Left renal pelvis (tissue), 4 donors: ENCODE results near the gene ALOX5. TPM values are rescaled to one million over a fixed set of nuclear protein-coding genes. Genes with fewer than 3 reads are reported as not detected.
"Not testable (repeated sequence)": the region's sequence is repeated elsewhere in the genome, so short reads cannot be mapped to it uniquely, and the experiment has no call there.

Source experiments
- DNase-seq, 4 donors: peaks; one replicate each; pipeline ENCODE4 v3.0.0-alpha.2; 2013; ENCODE audit warnings: low read depth in 4 of 4, low spot score in 3 of 4
- polyA plus RNA-seq, 4 donors: library from polyadenylated mRNA; unstranded; fragments of 120-200 nt; gene quantifications; one replicate each; pipeline ENCODE4 v1.2.1, GENCODE V29; 2013; ENCODE audit not compliant: insufficient read length in 4 of 4

Gene ALOX5
- 1 to 10 TPM; 2.0 to 7.7 (median 4.6) TPM for polyA plus RNA-seq

- no peak for DNase-seq
Measured at GRCh38 chr10:45373576-45374349, at the start of gene ALOX5. Gene ALOX5 (plus strand): TSS chr10:45374216. CDS start chr10:45374280, 64 bp downstream.

GRCh38 chr10:45325116-45325515 is 48.9 kb upstream of the ALOX5 start:
- DNase-seq: no peak

GRCh38 chr10:45326864-45327263 is 47.2 kb upstream of the ALOX5 start:
- DNase-seq: not testable (repeated sequence)

GRCh38 chr10:45331824-45332223 is 42.2 kb upstream of the ALOX5 start:
- not testable (repeated sequence) for DNase-seq

- no peak for DNase-seq
Measured at GRCh38 chr10:45339894-45340293, 34.1 kb upstream of the ALOX5 start.

GRCh38 chr10:45340420-45340819 is 33.6 kb upstream of the ALOX5 start:
- DNase-seq: not testable (repeated sequence)

- not testable (repeated sequence) for DNase-seq
Measured at GRCh38 chr10:45346652-45347335, 27.2 kb upstream of the ALOX5 start.

- not testable (repeated sequence) for DNase-seq
Measured at GRCh38 chr10:45347464-45347863, 26.6 kb upstream of the ALOX5 start.

- DNase-seq: not testable (repeated sequence)
Measured at GRCh38 chr10:45348196-45348765, 25.7 kb upstream of the ALOX5 start.

GRCh38 chr10:45353186-45353585 is 20.8 kb upstream of the ALOX5 start:
- DNase-seq: no peak

- no peak for DNase-seq
Measured at GRCh38 chr10:45354261-45354660, 19.8 kb upstream of the ALOX5 start.

- no peak for DNase-seq
Measured at GRCh38 chr10:45355494-45355893, 18.5 kb upstream of the ALOX5 start.

- DNase-seq: not testable (repeated sequence)
Measured at GRCh38 chr10:45358961-45359360, 15.1 kb upstream of the ALOX5 start.

GRCh38 chr10:45361983-45362799 is 11.8 kb upstream of the ALOX5 start:
- not testable (repeated sequence) for DNase-seq

GRCh38 chr10:45367643-45368042 is 6.4 kb upstream of the ALOX5 start:
- not testable (repeated sequence) for DNase-seq

- no peak for DNase-seq
Measured at GRCh38 chr10:45368181-45368580, 5.8 kb upstream of the ALOX5 start.

- DNase-seq: no peak
Measured at GRCh38 chr10:45370202-45370955, 3.6 kb upstream of the ALOX5 start.

- DNase-seq: no peak
Measured at GRCh38 chr10:45371560-45371959, 2.5 kb upstream of the ALOX5 start.

- no peak for DNase-seq
Measured at GRCh38 chr10:45372251-45372951, 1.6 kb upstream of the ALOX5 start.
